ENCODE measurements around the gene OTOF.

The OTOF gene

GRCh38 chr2:26491563-26492167 is 13.7 kb upstream of the OTOF start:
- no peaks in the 10 kb centered on the region for H3K9me3 Mint-ChIP-seq
- no peak overlapping the region for H3K27ac Mint-ChIP-seq
- H3K27me3 Mint-ChIP-seq: no peaks in the 10 kb centered on the region
- no peak overlapping the region for H3K4me3 Mint-ChIP-seq
- no peaks in the 10 kb centered on the region for H3K4me1 Mint-ChIP-seq (ENCODE audit: low read depth)
- H3K36me3 Mint-ChIP-seq (ENCODE audit: low read depth): no peaks in the 10 kb centered on the region
- intact Hi-C loops (cut with micrococcal nuclease): no loop called here

- no peak overlapping the region for H3K27ac Mint-ChIP-seq
- intact Hi-C loops (cut with micrococcal nuclease): no loop called here
- H3K27me3 Mint-ChIP-seq: no peaks in the 10 kb centered on the region
- H3K4me1 Mint-ChIP-seq (ENCODE audit: low read depth): no peaks in the 10 kb centered on the region
- H3K4me3 Mint-ChIP-seq: no peak overlapping the region
- H3K9me3 Mint-ChIP-seq: no peaks in the 10 kb centered on the region
- H3K36me3 Mint-ChIP-seq (ENCODE audit: low read depth): no peaks in the 10 kb centered on the region
These were observed 11.4 kb upstream of the OTOF start for GRCh38 chr2:26489213-26489850.

GRCh38 chr2:26488463-26489212 is 10.7 kb upstream of the OTOF start:
- Mint-ChIP-seq H3K4me3 (no peak overlapping the region), H3K9me3 (no peaks in the 10 kb centered on the region), H3K27me3 (no peaks in the 10 kb centered on the region), H3K4me1 (ENCODE audit: low read depth) (no peaks in the 10 kb centered on the region), H3K27ac (no peak overlapping the region), H3K36me3 (ENCODE audit: low read depth) (no peaks in the 10 kb centered on the region)
- intact Hi-C loops (cut with micrococcal nuclease): no loop called here

- H3K4me3 Mint-ChIP-seq: no peak overlapping the region
- H3K9me3 Mint-ChIP-seq: no peaks in the 10 kb centered on the region
- H3K4me1 Mint-ChIP-seq (ENCODE audit: low read depth): no peaks in the 10 kb centered on the region
- H3K27me3 Mint-ChIP-seq: no peaks in the 10 kb centered on the region
- intact Hi-C loops (cut with micrococcal nuclease): no loop called here
- no peak overlapping the region for H3K27ac Mint-ChIP-seq
- H3K36me3 Mint-ChIP-seq (ENCODE audit: low read depth): no peaks in the 10 kb centered on the region
These were observed 9.3 kb upstream of the OTOF start for GRCh38 chr2:26487192-26487591.

GRCh38 chr2:26486789-26487188 is 8.9 kb upstream of the OTOF start:
- H3K27ac Mint-ChIP-seq: no peak overlapping the region

GRCh38 chr2:26485725-26486418 is 7.9 kb upstream of the OTOF start:
- intact Hi-C loops (cut with micrococcal nuclease): no loop called here
- Mint-ChIP-seq H3K27me3 (no peaks in the 10 kb centered on the region), H3K4me1 (ENCODE audit: low read depth) (no peaks in the 10 kb centered on the region), H3K9me3 (no peaks in the 10 kb centered on the region), H3K36me3 (ENCODE audit: low read depth) (no peaks in the 10 kb centered on the region), H3K4me3 (no peak overlapping the region), H3K27ac (no peak overlapping the region)

More at GRCh38 chr2:26486789-26487188, 8.9 kb upstream of the OTOF start:
- H3K27me3 Mint-ChIP-seq: no peaks in the 10 kb centered on the region
- H3K4me3 Mint-ChIP-seq: no peak overlapping the region
- H3K36me3 Mint-ChIP-seq (ENCODE audit: low read depth): no peaks in the 10 kb centered on the region
- H3K4me1 Mint-ChIP-seq (ENCODE audit: low read depth): no peaks in the 10 kb centered on the region
- intact Hi-C loops (cut with micrococcal nuclease): no loop called here
- H3K9me3 Mint-ChIP-seq: no peaks in the 10 kb centered on the region

- no peaks in the 10 kb centered on the region for H3K36me3 Mint-ChIP-seq (ENCODE audit: low read depth)
- intact Hi-C loops (cut with micrococcal nuclease): no loop called here
- H3K27ac Mint-ChIP-seq: no peak overlapping the region
- no peaks in the 10 kb centered on the region for H3K27me3 Mint-ChIP-seq
- H3K4me1 Mint-ChIP-seq (ENCODE audit: low read depth): no peaks in the 10 kb centered on the region
- no peak overlapping the region for H3K4me3 Mint-ChIP-seq
- H3K9me3 Mint-ChIP-seq: no peaks in the 10 kb centered on the region
These were observed 7.2 kb upstream of the OTOF start for GRCh38 chr2:26485099-26485498.

GRCh38 chr2:26484579-26484978 is 6.7 kb upstream of the OTOF start:
- no peaks in the 10 kb centered on the region for H3K27me3 Mint-ChIP-seq
- no peaks in the 10 kb centered on the region for H3K4me1 Mint-ChIP-seq (ENCODE audit: low read depth)
- no peak overlapping the region for H3K4me3 Mint-ChIP-seq
- H3K36me3 Mint-ChIP-seq (ENCODE audit: low read depth): no peaks in the 10 kb centered on the region
- intact Hi-C loops (cut with micrococcal nuclease): no loop called here
- no peak overlapping the region for H3K27ac Mint-ChIP-seq
- no peaks in the 10 kb centered on the region for H3K9me3 Mint-ChIP-seq

- intact Hi-C loops (cut with micrococcal nuclease): no loop called here
- H3K4me3 Mint-ChIP-seq: no peak overlapping the region
- no peaks in the 10 kb centered on the region for H3K36me3 Mint-ChIP-seq (ENCODE audit: low read depth)
- H3K9me3 Mint-ChIP-seq: no peaks in the 10 kb centered on the region
- H3K4me1 Mint-ChIP-seq (ENCODE audit: low read depth): no peaks in the 10 kb centered on the region
- no peak overlapping the region for H3K27ac Mint-ChIP-seq
- H3K27me3 Mint-ChIP-seq: no peaks in the 10 kb centered on the region
These were observed 6.1 kb upstream of the OTOF start for GRCh38 chr2:26483957-26484565.

GRCh38 chr2:26483516-26483915 is 5.6 kb upstream of the OTOF start:
- Mint-ChIP-seq H3K4me1 (ENCODE audit: low read depth) (no peaks in the 10 kb centered on the region), H3K27ac (no peak overlapping the region), H3K9me3 (no peaks in the 10 kb centered on the region), H3K27me3 (no peaks in the 10 kb centered on the region), H3K36me3 (ENCODE audit: low read depth) (no peaks in the 10 kb centered on the region), H3K4me3 (no peak overlapping the region)
- intact Hi-C loops (cut with micrococcal nuclease): no loop called here

- H3K4me3 Mint-ChIP-seq: no peak overlapping the region
- H3K36me3 Mint-ChIP-seq (ENCODE audit: low read depth): no peaks in the 10 kb centered on the region
- no peaks in the 10 kb centered on the region for H3K27me3 Mint-ChIP-seq
- no peak overlapping the region for H3K27ac Mint-ChIP-seq
- H3K9me3 Mint-ChIP-seq: no peaks in the 10 kb centered on the region
- intact Hi-C loops (cut with micrococcal nuclease): no loop called here
- H3K4me1 Mint-ChIP-seq (ENCODE audit: low read depth): no peaks in the 10 kb centered on the region
These were observed 5.1 kb upstream of the OTOF start for GRCh38 chr2:26483027-26483326.

- H3K27ac Mint-ChIP-seq: no peak overlapping the region
- intact Hi-C loops (cut with micrococcal nuclease): no loop called here
- no peaks in the 10 kb centered on the region for H3K9me3 Mint-ChIP-seq
- no peak overlapping the region for H3K4me3 Mint-ChIP-seq
- no peaks in the 10 kb centered on the region for H3K36me3 Mint-ChIP-seq (ENCODE audit: low read depth)
- H3K4me1 Mint-ChIP-seq (ENCODE audit: low read depth): peaks cover 5% of the 10 kb centered on the region
- H3K27me3 Mint-ChIP-seq: peaks cover 4% of the 10 kb centered on the region
These were observed 4.5 kb upstream of the OTOF start for GRCh38 chr2:26482211-26483026.

- no peak overlapping the region for H3K4me3 Mint-ChIP-seq
- no peaks in the 10 kb centered on the region for H3K36me3 Mint-ChIP-seq (ENCODE audit: low read depth)
- no peaks in the 10 kb centered on the region for H3K9me3 Mint-ChIP-seq
- peaks cover 7% of the 10 kb centered on the region for H3K4me1 Mint-ChIP-seq (ENCODE audit: low read depth)
- H3K27ac Mint-ChIP-seq: no peak overlapping the region
- peaks cover 8% of the 10 kb centered on the region for H3K27me3 Mint-ChIP-seq
- intact Hi-C loops (cut with micrococcal nuclease): no loop called here
These were observed 3.8 kb upstream of the OTOF start for GRCh38 chr2:26481706-26482105.

All from dendritic cell treated with granulocyte-macrophage colony-stimulating factor and Interleukin-4, amounts not matched to agents 40 ng/mL and 50 ng/mL, for 4 days (primary cell).